NCI-H1417 treated with DMSO at 0.1 percent for 48 hours (cell line): Measurements from ENCODE around the gene PPM1M.

Source experiments
- DNase-seq: peaks from one replicate; lab custom pipeline; 2025; lab: John Stamatoyannopoulos, UW

PPM1M gene, protein sequence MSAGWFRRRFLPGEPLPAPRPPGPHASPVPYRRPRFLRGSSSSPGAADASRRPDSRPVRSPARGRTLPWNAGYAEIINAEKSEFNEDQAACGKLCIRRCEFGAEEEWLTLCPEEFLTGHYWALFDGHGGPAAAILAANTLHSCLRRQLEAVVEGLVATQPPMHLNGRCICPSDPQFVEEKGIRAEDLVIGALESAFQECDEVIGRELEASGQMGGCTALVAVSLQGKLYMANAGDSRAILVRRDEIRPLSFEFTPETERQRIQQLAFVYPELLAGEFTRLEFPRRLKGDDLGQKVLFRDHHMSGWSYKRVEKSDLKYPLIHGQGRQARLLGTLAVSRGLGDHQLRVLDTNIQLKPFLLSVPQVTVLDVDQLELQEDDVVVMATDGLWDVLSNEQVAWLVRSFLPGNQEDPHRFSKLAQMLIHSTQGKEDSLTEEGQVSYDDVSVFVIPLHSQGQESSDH

GRCh38 chr3:52245322-52246263 is at the start of gene PPM1M:
Gene PPM1M (plus strand): TSS chr3:52245759. CDS start chr3:52245825, 66 bp downstream.
- DNase-seq = no peak

GRCh38 chr3:52195823-52196331 is 49.7 kb upstream of the PPM1M start:
- DNase-seq = no peak

DNA sequence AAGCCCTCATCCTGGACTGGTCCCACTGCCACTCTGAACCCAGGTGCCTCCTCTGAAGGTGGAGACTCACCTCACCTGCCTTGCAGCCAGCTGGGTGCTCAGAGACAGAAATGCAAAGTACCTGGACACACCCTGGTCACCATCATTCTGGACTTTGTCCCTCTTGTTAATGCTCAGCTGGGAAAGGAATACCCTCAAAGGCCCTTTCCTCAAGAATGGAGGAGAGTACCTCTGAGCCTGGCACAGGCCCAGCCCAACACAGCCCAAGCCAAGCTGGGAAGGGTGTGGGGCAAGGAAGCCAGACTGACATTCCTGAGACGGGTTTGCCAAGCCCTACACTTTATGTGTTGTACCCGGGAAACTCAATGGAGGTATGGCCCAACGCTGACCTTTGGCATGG is 48.6 kb upstream of the PPM1M start:
- DNase-seq = no peak

DNA sequence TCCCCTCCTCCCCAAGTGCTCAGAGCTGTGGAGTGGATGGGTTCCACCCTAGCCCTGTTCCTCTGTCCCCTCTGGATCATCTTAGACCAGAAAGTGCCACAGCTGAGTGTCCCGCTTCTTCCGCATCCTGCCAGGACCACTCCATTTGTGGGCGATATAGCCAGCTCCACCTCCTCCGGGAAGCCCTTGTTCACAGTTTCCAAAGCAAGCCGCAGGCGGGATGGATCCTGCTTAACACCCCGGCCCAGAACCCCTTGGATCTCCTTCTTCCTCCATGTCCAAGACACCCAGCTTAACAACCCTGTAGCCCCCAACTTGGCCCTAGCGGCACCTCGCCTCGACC is 48.1 kb upstream of the PPM1M start:
- no peak for DNase-seq

DNA sequence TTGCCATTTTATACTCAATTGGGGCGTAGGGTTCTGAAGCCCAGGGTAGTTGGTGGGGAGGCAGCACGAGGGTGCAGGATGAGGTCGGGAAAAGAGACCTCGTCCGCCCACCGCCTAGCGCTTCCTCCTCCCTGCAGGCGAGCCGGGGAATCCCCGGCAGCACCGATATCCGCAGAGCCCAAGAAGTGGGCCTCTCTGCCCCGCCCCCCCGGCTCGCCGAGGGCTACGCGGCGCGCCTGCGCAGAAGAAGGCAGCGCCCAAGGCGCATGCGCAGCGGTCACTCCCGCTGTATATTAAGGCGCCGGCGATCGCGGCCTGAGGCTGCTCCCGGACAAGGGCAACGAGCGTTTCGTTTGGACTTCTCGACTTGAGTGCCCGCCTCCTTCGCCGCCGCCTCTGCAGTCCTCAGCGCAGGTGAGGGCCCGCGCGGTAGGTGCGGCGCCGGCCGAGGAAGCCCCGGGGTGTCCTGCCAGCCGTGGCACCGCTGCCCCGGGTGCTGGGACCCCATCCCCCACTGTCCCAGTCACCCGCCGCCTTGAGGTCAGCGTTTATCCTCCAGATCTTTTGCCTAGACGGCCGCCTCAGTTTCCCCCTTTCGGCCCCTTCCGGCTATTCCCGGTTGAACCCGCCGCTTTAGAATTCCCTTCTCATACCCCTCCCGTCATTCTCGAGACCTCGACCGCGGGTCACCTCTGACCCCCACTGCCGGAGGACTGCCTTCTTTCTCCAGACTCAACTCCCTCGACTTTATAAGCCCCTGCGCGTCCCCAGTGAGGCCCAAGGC is 47.5 kb upstream of the PPM1M start, which contains the start of gene ALAS1:
Gene ALAS1 (plus strand): TSS at position 319 of the 784 bp plus-strand sequence. CDS start 1,082 bp downstream, outside the sequence.
- peak; percentile 21 for DNase-seq

- no peak for DNase-seq
These were observed 46.6 kb upstream of the PPM1M start for GRCh38 chr3:52198643-52199608.

DNA sequence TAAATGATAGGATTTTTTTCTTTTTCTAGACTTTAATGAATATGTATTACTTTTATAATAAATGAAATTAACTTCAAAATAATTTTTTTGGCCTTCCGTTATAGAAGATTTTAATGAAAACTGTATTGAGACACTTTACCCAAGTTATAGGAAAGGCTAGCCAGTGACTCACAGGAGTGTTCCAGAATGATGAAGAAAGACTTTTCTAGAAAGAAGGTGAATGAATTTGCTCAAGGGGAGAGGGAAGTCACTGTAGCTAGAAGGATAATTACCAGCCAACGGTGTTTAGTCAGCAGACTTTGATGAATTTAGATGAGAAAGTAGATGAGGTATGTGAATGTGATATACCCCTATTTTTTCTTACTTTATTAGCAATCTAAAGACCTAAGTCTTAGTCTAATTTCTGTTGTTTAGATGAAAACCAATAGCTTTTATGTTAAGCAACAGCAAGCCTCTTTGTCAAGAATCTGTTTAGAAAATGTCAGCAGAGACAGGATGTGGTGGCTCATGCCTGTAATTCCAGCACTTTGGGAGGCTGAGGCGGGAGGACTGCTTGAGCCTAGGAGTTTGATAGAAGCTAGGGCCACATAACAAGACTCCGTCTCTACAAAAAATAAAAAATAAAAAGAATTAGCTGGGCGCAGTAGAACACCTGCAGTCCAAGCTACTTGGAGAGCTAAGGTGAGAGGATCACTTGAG is 44.4 kb upstream of the PPM1M start:
- no peak for DNase-seq

GRCh38 chr3:52202384-52203077 is 43.0 kb upstream of the PPM1M start:
- DNase-seq = no peak

- no peak for DNase-seq
These were observed 41.9 kb upstream of the PPM1M start for GRCh38 chr3:52203701-52204100.

DNA sequence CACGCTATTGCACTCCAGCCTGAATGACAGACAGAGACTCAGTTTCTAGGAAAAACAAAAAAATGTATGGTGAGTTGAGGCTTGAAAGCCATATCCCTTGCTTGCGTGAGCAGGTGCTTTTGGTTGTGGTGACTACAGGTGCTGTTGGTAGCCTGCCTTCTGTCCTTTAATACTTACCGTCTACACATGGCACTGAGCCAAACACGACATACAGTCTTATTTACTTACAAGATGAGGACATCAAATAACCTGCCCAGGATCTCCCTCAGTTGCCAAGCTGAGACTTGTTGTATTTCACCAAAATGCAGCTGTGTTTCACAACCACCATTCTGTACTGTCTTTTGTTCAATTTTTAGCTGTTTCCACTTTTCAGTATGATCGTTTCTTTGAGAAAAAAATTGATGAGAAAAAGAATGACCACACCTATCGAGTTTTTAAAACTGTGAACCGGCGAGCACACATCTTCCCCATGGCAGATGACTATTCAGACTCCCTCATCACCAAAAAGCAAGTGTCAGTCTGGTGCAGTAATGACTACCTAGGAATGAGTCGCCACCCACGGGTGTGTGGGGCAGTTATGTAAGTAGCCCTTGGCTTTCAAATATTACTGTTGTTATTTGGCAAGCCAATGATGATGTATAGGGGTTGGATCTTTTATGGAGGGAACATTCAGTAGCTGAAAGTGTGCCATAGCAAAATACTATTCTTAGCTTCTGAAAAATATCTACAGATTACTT is 41.1 kb upstream of the PPM1M start:
- peak; percentile 20 for DNase-seq

- DNase-seq = no peak
These were observed 39.7 kb upstream of the PPM1M start for GRCh38 chr3:52205727-52206372.

DNA sequence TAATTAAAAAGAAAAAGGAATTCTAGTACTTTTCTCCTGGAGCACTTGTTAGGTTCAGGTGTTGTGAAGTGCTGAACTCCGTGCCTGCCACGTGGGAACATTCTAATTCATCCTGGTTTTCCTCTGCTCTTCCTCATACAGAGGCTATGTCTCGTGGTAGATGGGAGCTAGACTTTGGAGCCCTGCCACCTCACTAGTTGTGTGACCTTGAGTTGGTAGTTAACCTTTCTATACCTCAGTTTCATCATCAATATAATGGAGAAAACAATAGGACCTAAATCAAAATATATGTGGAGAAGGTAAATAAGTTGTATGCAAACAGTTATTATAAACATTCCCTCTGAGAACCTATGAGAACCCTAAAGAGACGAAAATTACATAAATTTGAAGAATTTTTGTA is 37.0 kb upstream of the PPM1M start:
- no peak for DNase-seq

GRCh38 chr3:52210037-52210436 is 35.5 kb upstream of the PPM1M start:
- no peak for DNase-seq

DNA sequence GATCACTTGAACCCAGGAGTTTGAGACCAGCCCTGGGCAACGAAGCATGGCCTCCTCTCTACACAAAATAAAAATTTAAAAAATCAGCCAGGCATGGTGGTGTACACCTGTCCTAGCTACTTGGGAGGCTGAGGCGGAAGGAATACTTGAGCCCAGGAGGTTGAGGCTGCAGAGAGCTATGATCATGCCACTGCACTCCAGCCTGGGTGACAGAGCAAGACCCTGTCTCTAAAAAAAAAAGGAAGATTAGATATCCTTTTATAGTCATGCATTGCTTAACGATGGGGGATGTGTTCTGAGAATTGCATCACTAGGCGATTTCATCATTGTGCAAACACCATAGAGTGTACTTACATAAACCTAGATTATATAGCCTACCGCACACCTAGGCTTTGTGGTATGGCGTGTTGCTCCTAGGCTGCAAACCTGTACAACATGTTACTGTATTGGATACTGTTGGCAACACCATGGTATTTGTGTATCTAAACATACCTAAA is 35.0 kb upstream of the PPM1M start:
- DNase-seq = no peak

- DNase-seq = no peak
These were observed 34.2 kb upstream of the PPM1M start for GRCh38 chr3:52211268-52211891.

GRCh38 chr3:52213005-52213404 is 32.6 kb upstream of the PPM1M start:
- DNase-seq = no peak

GRCh38 chr3:52213901-52214300 is 31.7 kb upstream of the PPM1M start:
- DNase-seq = no peak
